Calu3 (cell line): ENCODE results near the gene BTBD3. TPM values are rescaled to one million over a fixed set of nuclear protein-coding genes. Genes with fewer than 3 reads are reported as not detected.

ENCODE experiments used
- BruUV-seq: library from RNA; stranded (reverse); fragments of 400-500 nt; replicated peaks from 2 replicates; lab custom pipeline; 2021; lab: Mats Ljungman, UMichigan
- CTCF ChIA-PET: fragments of 300-600 bp; sonication (Branson Sonifier 250); formaldehyde crosslinking; loops from one replicate; lab custom pipeline; 2022; ENCODE audit warnings: antibody characterized with exemption; lab: Charles Lee
- DNase-seq: peaks from one replicate; pipeline ENCODE4 v3.0.0; 2022
- H3K27ac Mint-ChIP-seq: one replicate; pipeline ENCODE4 v1.8.0; 2022; ENCODE audit warnings: mixed read lengths; ENCODE audit not compliant: unreplicated experiment
- H3K27me3 Mint-ChIP-seq: one replicate; pipeline ENCODE4 v1.8.0; 2022; ENCODE audit warnings: mixed read lengths; ENCODE audit not compliant: unreplicated experiment
- H3K36me3 Mint-ChIP-seq: one replicate; pipeline ENCODE4 v1.8.0; 2022; ENCODE audit warnings: mild to moderate bottlenecking, moderate library complexity, mixed read lengths; ENCODE audit not compliant: insufficient read depth, unreplicated experiment
- H3K4me1 Mint-ChIP-seq: one replicate; pipeline ENCODE4 v1.8.0; 2022; ENCODE audit warnings: mild to moderate bottlenecking, low read depth, mixed read lengths; ENCODE audit not compliant: unreplicated experiment
- H3K4me3 Mint-ChIP-seq: one replicate; pipeline ENCODE4 v1.8.0; 2022; ENCODE audit warnings: mild to moderate bottlenecking, low read depth, moderate library complexity, mixed read lengths; ENCODE audit not compliant: unreplicated experiment
- H3K9me3 Mint-ChIP-seq: one replicate; pipeline ENCODE4 v1.8.0; 2022; ENCODE audit warnings: low read depth, mixed read lengths; ENCODE audit not compliant: unreplicated experiment
- intact Hi-C: fragments of 100-400 bp; cut with micrococcal nuclease; formaldehyde crosslinking; loops from one replicate; pipeline ENCODE4 v1.10.0; 2022; ENCODE audit not compliant: unreplicated experiment
- total RNA-seq: library from RNA; stranded (reverse); gene quantifications from 2 replicates; pipeline ENCODE4 v1.2.3, GENCODE V29; 2022
- TF ChIP-seq, protein P1 (sequence below): fragments of 200-600 bp; IDR thresholded peaks from one replicate; pipeline ENCODE4 v1.8.0; 2022; ENCODE audit warnings: antibody characterized with exemption; ENCODE audit not compliant: unreplicated experiment

Gene BTBD3
- total RNA-seq, 1 experiment from 2014 or later, result 38.2 TPM

DNA sequence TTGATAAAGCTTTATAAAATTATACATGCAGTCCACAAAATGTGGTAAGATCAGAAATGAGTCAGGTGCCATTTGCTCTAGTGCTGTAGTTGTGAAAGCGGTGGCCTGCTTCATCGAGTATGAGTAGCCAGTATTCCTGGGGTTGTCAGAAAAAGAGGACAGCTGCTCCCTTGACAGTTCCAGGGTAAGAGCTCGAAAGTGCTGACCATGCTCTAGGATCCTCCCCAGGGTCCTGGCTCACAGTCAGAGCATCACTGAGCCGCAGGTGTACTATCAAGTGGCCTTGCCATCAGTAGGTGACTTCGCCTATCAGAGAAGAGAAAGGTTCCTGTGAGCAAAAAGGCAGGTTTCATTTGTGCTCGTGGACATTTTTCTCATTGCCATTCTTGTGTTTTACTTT, 3.6 kb downstream of the BTBD3 start:
- CTCF ChIA-PET, result no interaction called here
- intact Hi-C loops, result no loop called here

DNA sequence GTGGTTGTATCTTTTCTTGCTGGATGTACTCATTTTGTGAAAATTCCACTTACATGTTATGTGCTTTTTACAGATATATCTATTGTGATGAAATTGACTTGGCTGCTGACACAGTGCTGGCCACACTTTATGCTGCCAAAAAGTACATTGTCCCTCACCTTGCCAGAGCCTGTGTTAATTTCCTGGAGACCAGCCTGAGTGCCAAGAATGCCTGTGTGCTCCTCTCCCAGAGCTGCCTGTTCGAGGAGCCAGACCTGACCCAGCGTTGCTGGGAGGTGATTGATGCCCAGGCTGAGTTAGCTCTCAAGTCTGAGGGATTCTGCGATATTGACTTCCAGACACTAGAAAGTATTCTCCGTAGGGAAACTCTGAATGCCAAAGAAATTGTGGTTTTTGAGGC, 4.9 kb downstream of the BTBD3 start:
- Mint-ChIP-seq H3K27ac (no peak overlapping the region), H3K36me3 (no peaks in the 10 kb centered on the region), H3K4me1 (no peaks in the 10 kb centered on the region), H3K27me3 (no peaks in the 10 kb centered on the region), H3K4me3 (no peak overlapping the region), H3K9me3 (no peaks in the 10 kb centered on the region)
- BruUV-seq, result no TSS peak
- intact Hi-C loops, result no loop called here
- TF ChIP-seq, protein P1, sequence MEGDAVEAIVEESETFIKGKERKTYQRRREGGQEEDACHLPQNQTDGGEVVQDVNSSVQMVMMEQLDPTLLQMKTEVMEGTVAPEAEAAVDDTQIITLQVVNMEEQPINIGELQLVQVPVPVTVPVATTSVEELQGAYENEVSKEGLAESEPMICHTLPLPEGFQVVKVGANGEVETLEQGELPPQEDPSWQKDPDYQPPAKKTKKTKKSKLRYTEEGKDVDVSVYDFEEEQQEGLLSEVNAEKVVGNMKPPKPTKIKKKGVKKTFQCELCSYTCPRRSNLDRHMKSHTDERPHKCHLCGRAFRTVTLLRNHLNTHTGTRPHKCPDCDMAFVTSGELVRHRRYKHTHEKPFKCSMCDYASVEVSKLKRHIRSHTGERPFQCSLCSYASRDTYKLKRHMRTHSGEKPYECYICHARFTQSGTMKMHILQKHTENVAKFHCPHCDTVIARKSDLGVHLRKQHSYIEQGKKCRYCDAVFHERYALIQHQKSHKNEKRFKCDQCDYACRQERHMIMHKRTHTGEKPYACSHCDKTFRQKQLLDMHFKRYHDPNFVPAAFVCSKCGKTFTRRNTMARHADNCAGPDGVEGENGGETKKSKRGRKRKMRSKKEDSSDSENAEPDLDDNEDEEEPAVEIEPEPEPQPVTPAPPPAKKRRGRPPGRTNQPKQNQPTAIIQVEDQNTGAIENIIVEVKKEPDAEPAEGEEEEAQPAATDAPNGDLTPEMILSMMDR, result no peak
- DNase-seq, result no peak
- CTCF ChIA-PET, result no interaction called here

More for the DNA sequence above, 3.6 kb downstream of the BTBD3 start:
- Mint-ChIP-seq H3K4me1 (no peaks in the 10 kb centered on the region), H3K36me3 (no peaks in the 10 kb centered on the region), H3K27ac (no peak overlapping the region), H3K4me3 (no peak overlapping the region), H3K27me3 (no peaks in the 10 kb centered on the region), H3K9me3 (no peaks in the 10 kb centered on the region)
- no peak for DNase-seq
- no TSS peak for BruUV-seq
- TF ChIP-seq, protein P1, result no peak

DNA sequence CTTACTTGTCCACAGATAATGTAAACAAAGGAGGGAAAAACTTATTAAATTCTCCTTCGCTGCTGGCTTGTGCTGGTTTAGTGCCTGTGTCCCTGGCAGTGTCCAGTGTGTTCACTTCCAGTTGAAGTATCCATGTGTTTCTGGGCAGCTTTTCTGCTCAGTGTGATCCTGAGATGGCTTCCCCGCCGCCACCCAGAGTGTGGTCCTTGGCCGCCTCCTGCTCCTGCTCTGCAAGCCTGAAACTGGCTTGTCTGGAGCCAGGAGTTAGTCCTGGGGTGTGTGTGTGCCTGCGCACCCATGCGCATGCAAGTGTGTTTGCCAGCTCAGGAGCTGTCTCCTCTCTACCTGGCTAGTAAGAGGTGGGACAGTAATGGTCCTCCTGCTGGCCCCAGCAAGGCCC, 7.2 kb downstream of the BTBD3 start:
- intact Hi-C loops, result no loop called here
- no peak overlapping the region for H3K4me3 Mint-ChIP-seq

DNA sequence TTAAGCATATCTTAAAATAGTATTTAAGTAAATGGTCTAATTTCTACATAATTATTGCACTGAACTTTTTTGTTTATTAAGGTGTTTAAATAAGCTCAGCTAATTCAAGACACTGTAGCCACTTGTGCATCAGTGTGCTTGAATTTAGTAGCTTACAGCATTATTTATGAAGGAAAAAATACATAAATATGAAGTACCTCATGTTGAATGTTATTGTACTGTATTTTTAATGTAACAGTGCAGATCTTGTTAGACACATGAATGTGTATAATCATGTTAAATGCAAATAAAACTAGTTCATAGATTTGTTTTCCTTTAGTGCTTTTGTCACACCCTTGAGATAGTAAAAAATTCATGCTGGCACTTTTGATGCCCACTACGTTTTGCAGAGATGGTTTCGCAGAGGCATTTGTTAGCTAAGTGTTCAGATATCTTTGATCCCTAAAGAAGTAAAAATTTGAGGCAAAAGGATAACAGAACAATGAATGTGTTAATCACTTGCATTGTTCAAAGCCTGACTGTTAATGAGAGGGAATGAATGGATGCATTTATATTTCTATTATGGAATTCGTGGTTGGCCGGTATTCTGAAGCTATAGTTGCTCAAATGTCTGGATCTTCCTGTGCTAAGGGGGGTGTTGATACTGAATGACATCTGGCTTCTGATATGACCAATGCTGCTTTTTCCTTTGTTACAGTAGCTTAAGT, 8.8 kb downstream of the BTBD3 start:
- H3K9me3 Mint-ChIP-seq, result no peaks in the 10 kb centered on the region
- intact Hi-C loops, result no loop called here
- TF ChIP-seq, protein P1, result no peak
- no peak for DNase-seq
- no peaks in the 10 kb centered on the region for H3K27me3 Mint-ChIP-seq
- H3K4me3 Mint-ChIP-seq, result no peak overlapping the region
- no TSS peak for BruUV-seq
- no peaks in the 10 kb centered on the region for H3K36me3 Mint-ChIP-seq
- H3K27ac Mint-ChIP-seq, result no peak overlapping the region
- H3K4me1 Mint-ChIP-seq, result no peaks in the 10 kb centered on the region
- CTCF ChIA-PET, result no interaction called here

More for the DNA sequence above, 7.2 kb downstream of the BTBD3 start:
- no peak for DNase-seq
- no peaks in the 10 kb centered on the region for H3K4me1 Mint-ChIP-seq
- H3K36me3 Mint-ChIP-seq, result no peaks in the 10 kb centered on the region
- BruUV-seq, result no TSS peak
- H3K27me3 Mint-ChIP-seq, result no peaks in the 10 kb centered on the region
- TF ChIP-seq, protein P1, result no peak
- CTCF ChIA-PET, result no interaction called here
- H3K27ac Mint-ChIP-seq, result no peak overlapping the region
- no peaks in the 10 kb centered on the region for H3K9me3 Mint-ChIP-seq
